ENCODE measurements around the gene FXYD1. TPM values are rescaled to one million over a fixed set of nuclear protein-coding genes. Genes with fewer than 3 reads are reported as not detected.

FXYD1 gene
- total RNA-seq, 2 experiments from 2014 or later = 1.3 to 1.4 TPM

DNA sequence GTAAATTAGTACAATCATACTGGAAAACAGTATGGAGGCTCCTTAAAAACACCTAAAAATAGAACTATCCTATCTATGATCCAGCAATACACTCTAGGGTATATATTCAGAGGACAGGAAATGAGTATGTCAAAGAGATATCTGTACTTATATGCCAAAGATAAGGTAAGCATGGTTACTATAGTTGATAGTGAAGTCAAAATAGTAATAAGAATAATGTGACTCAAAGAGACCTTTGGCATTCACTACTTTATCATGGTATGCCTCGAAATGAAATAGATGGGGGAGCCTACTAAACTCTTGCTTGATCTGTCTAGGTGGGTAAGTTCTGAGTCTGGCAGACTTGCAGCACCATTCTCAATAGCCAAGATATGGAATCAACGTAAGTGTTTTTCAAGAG, 46.3 kb downstream of the FXYD1 start:
- Mint-ChIP-seq H3K4me3 (no peak overlapping the region), H3K9me3 (ENCODE audit: insufficient read depth) (peaks cover 12% of the 10 kb centered on the region), H3K27me3 (ENCODE audit: low read depth) (peaks cover 2% of the 10 kb centered on the region), H3K4me1 (ENCODE audit: low read depth) (peaks cover 13% of the 10 kb centered on the region), H3K27ac (no peak overlapping the region), H3K36me3 (ENCODE audit: low read depth) (peaks cover 6% of the 10 kb centered on the region)
- DNase-seq = no peak
- ChIA-PET POLR2A (no interaction called here), CTCF (no interaction called here)
- no peak for ATAC-seq

Other genes with a start within 250 kb of the FXYD1 start
- 1 to 10 TPM; 4.1 TPM for gene ZNF30, start 211.9 kb upstream of the FXYD1 start, total RNA-seq
- gene ZNF792, start 174.6 kb upstream of the FXYD1 start, total RNA-seq = 10 to 100 TPM; 13.7 to 14.2 TPM
- gene GRAMD1A, start 138.5 kb upstream of the FXYD1 start, total RNA-seq = 10 to 100 TPM; 76.2 to 81.8 TPM
- under 1 TPM; 0.37 to 0.57 TPM for gene SCN1B, start 108.4 kb upstream of the FXYD1 start, total RNA-seq
- gene HPN, start 97.1 kb upstream of the FXYD1 start, total RNA-seq = not detected
- gene FXYD3, start 23.0 kb upstream of the FXYD1 start, total RNA-seq = not detected
- gene LGI4, start 3.8 kb upstream of the FXYD1 start, total RNA-seq = under 1 TPM; 0.13 TPM
- gene FXYD7, start 4.4 kb downstream of the FXYD1 start, total RNA-seq = 1 to 10 TPM; 4.1 to 5.2 TPM
- 100 to 1,000 TPM; 338 to 384 TPM for gene FXYD5, start 15.9 kb downstream of the FXYD1 start, total RNA-seq
- not detected for gene FAM187B, start 89.9 kb downstream of the FXYD1 start, total RNA-seq
- gene LSR, start 110.2 kb downstream of the FXYD1 start, total RNA-seq = 10 to 100 TPM; 25.5 to 25.9 TPM
- gene USF2, start 130.1 kb downstream of the FXYD1 start, total RNA-seq = 100 to 1,000 TPM; 125 to 138 TPM
- gene HAMP, start 143.7 kb downstream of the FXYD1 start, total RNA-seq = under 1 TPM; 0.50 to 0.63 TPM
- under 1 TPM in 1 of 2 experiments, not detected in 1; 0.26 TPM for gene MAG, start 153.3 kb downstream of the FXYD1 start, total RNA-seq
- under 1 TPM; 0.52 to 0.63 TPM for gene CD22, start 190.4 kb downstream of the FXYD1 start, total RNA-seq
- gene FFAR1, start 209.1 kb downstream of the FXYD1 start, total RNA-seq = not detected
- not detected for gene FFAR3, start 219.6 kb downstream of the FXYD1 start, total RNA-seq
- gene GPR42, start 232.2 kb downstream of the FXYD1 start, total RNA-seq = not detected